T1000 (cell line): ENCODE results near the gene TMEM270.
"Not testable (repeated sequence)": the region's sequence is repeated elsewhere in the genome, so short reads cannot be mapped to it uniquely, and the experiment has no call there.

ENCODE experiments used
- DNase-seq: peaks from one replicate; lab custom pipeline; 2025; ENCODE audit warnings: mixed read lengths; lab: John Stamatoyannopoulos, UW

The TMEM270 gene, protein sequence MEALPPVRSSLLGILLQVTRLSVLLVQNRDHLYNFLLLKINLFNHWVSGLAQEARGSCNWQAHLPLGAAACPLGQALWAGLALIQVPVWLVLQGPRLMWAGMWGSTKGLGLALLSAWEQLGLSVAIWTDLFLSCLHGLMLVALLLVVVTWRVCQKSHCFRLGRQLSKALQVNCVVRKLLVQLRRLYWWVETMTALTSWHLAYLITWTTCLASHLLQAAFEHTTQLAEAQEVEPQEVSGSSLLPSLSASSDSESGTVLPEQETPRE

DNA sequence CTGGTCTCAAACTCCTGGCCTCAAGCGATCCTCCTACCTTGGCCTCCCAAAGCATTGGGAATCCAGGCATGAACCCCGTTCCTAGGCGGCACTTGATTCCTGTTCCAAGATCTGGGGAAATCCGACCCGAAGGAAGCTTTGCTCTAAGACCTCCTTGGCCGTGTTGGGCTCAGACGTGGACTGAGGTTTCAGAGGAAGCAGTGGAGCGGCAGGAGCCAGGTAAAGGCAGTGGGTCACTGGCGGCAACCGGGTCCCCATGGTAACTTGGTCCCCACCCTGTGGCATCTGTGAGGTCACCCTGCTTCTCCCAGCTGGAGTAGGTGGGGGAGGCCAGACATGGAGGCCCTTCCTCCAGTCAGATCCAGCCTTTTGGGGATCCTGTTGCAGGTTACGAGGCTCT, at the start of gene TMEM270:
Gene TMEM270 (plus strand): TSS at position 301 of the 400 bp plus-strand sequence. CDS start 36 bp downstream, at position 337.
- DNase-seq: no peak

DNA sequence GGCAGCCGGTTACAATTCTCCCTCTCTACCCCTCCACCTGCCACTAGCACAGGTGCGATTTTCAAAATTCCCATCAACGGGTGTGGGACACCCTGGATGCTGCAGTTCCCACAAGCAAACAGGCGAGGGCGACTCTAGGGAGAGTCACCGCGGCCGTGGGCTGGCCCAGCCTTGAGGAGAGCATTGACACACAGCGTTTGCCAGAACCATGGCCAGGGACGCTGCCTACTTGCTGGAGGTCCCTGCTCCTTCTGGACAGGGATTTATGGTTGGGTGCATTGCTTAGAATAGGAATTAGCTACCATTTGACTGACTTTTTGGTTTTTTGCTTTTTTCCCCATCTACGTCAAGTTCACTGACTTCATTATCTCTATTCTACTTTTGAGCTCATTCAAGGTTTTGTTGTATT, 49.2 kb upstream of the TMEM270 start:
- DNase-seq: no peak

DNA sequence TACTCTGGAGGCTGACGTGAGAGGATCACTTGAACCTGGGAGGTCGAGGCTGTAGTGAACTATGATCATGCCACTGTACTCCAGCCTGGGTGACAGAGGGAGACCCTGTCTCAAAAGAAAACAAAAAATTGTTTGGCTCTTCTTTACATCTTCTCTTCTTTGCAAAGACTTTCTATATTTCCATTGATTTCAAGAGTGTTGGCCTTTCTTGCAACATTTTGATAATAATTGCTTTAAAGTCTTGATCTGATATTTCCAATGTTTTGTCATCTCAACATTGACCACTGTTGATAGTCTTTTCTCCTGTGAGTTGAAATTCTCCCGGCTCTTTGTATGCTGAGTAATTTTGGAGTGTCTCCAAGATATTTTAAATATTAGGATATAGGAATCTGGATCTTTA, 48.0 kb upstream of the TMEM270 start:
- no peak for DNase-seq

DNA sequence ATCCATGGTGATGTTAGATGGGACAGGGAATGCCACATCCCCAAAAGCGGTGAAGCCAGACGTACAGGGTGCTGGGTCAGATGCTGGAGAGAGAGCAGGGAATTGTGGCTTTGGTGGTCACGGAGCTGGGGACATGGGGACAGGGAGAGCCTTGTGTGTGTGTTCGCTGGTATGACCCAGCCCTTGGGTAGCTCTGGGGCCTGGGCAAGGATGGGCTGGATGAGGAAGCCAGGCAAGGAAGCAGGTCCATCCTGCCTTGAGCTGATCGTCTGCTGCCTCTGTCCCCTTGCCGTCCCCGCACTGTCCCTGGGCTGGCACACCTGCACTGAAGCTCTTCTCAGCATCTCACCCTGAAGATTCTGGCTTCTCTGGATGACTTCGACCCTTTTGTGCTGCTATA, 45.5 kb upstream of the TMEM270 start:
- no peak for DNase-seq

DNA sequence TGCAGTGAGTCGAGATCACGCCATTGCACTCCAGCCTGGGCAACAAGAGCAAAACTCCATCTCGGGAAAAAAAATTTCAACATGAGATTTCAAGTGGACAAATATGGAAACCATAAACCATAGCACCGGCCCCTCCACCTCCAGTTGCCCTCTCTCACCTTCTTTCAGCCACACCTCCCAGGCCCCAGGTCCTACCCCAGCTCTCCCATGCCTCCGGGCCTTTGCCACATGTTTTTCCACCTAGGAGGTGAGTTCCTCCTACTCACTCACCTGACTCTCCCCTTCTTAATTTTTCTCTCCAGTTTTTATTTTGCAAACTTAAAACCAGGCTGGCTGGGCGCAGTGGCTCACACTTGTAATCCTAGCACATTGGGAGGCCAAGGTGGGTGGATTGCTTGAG, 43.8 kb upstream of the TMEM270 start:
- DNase-seq: no peak

DNA sequence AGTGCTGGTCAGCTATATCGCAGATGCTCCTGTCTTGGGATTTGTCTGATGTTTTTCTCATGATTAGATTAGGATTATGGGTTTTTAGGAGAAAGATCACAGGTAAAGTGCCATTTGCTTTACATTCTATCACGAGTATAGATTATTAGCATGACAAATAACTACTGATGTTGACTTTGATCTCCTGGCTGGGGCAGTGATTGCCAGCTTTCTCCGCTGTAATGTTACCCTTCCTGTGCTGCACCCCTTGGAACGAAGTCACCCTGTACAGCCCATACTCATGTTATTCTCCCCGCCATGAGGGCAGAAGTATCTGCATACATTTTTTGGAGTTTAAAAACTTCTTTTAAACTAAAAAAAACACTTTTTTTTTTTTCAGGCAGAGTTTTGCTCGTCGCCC, 40.9 kb upstream of the TMEM270 start:
- no peak for DNase-seq

DNA sequence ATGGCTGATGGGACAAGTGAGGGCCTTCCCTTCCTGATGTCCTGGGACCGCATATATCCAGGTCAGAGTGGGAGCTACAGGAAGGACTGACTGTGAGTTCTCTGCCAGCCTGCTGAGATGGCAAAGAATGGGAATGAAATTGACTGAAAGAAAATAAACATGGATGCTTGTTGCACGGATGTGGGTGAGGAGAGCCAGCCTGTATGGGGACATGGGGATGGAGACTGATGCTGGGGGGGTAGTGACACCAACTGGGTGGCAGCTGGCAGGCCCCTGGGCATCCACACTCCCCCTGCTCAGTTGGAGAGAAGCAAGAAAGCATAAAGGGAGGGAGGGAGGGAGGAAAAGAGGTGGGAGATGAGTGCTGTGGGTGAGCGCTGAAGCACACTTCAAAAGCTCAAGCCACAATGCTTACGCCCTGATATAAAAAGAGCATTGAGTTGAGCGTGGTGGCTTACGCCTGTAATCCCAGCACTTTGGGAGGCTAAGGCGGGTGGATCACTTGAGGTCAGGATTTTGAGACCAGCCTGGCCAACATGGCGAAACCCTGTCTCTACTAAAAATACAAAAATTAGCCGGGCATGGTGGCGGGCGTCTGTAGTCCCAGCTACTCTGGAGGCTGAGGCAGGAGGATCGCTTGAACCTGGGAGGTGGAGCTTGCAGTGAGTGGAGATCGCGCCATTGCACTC, 39.2 kb upstream of the TMEM270 start:
- DNase-seq: not testable (repeated sequence)

DNA sequence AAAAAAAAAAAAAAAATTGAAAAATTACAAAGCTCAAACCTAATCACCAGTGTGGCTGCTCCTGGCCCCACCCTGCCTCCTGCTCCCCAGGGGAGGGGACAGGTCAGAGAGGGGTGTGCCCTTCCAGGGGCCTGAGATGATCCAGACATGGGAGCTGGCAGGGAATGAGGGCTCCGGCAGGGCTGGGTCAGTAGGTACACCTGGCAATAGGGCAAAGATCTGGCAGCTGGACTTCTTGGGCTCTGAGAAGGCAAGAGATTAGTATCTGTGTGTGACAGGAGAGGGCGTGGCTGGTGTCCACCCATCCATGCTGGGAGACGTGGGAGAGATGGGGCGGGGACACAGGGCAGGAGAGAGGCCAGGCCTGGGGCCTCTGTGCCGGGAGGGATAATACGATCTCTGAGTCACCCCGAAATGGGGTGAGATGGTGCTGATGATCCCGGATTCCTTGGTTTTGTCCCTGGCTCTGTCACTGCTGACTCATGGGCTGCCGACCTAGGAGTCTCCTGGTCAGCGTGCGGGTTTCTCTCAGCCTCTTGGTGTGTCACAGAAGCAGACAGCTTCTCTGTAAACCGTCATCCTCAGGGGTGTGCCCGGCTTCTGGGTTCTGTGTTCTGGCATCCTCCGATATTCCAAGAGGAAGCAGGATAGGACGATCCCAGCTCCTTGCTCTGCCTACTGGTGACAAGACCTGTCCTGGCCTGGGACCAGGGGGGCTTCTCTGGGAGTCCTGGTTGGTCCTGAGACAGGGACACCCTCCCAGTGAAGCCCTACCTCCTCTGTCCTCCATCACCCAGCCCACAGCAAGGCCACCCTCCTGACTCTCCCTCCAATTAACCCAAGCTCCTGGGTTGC, 38.4 kb upstream of the TMEM270 start:
- DNase-seq: peak; percentile 91

DNA sequence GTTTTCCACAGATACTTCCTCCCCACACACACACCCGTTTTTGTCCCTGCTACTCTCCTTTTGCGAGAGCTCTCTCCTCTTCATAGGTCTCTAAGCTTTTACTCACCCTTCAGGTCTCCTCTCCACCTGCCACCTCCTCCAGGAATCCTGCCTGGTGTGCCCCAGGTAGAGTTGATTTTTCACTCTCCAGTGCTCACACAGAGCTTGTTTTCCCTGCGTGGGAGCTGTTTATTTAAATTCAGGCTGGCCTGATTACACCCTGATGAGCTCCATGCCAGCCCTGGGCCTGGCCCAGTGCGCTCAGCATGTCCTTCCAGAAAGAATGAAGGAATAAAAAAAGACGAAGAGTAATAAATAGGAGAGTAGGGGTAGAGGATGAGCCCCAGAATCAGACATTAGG, 37.7 kb upstream of the TMEM270 start:
- no peak for DNase-seq

DNA sequence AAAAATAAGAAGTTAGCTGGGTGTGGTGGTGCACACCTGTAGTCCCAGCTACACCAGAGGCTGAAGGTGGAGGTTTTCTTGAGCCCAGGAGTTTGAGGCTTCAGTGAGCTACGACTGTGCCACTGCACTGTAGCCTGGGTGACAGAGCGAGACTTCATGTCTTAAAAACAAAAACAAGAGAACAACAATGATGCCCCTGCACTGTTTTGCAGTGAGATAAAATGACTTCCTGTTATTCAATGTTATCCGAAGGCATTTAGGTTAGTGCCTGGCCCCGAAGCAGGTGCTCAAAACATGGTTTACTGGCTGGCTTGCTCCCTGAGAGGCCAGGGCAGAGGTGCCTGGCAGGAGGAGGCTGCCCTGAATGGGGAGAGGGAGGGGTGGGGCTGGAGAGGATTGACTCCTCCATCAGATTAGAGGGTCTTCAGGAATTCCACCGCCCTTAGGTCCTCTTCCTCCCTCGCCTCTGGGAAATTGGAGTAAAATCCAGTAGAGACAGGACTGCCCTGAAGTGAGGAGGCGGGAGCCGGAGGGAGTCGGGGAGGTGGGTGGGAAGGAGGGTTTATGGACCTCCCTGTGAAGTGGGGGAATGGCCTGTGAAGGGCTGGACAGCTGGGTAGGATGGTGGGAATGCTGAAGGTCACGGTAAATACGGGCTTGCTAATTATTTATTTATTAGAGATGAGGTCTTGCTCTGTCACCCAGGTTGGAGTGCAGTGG, 36.9 kb upstream of the TMEM270 start:
- no peak for DNase-seq

DNA sequence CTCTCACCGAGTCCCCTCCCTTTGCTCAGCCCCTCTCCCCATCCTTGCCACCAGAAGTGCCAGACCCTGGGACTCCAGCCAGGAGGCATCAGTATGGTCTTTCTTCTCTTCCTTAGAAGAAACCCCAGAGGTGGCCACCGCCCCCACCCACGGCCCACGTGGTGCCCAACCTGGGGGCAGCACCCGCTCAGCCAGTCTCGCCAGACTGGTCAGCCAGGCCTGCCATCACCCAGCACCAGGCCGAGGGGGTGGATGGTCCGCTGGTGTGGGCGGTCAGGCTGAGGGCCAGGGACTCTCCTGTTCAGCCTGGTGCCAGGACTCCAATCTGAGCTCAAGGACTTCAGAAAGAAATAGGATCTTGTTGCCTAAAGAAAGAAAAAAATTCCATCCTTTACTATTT, 36.0 kb upstream of the TMEM270 start:
- DNase-seq: no peak

DNA sequence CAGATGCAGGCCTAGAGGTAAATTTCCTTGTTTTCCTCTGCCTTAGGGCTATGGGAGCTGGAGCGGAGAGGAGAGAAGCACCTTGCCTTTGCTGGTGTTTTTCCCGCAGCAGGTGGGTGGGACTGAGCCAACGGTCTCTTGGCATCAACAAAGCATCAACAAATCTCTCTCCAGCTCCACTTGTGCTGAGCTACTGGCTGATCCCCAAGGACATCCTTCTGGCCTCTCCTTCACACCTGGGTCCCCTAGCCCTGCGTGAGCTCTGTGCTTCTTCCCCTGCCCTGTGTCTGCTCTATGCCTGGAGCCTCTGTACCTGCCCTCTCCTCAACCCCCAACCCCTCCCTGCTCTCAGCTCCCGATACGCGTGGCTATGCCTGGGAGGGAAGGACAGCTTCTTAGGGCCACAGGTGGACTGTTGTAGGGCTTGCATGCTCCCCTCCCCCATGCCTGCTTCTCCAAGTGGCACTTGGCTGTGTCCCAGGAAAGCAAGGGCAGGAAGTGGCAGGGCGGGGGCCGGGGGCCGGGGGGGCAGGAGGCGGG, 33.3 kb upstream of the TMEM270 start:
- DNase-seq: no peak

DNA sequence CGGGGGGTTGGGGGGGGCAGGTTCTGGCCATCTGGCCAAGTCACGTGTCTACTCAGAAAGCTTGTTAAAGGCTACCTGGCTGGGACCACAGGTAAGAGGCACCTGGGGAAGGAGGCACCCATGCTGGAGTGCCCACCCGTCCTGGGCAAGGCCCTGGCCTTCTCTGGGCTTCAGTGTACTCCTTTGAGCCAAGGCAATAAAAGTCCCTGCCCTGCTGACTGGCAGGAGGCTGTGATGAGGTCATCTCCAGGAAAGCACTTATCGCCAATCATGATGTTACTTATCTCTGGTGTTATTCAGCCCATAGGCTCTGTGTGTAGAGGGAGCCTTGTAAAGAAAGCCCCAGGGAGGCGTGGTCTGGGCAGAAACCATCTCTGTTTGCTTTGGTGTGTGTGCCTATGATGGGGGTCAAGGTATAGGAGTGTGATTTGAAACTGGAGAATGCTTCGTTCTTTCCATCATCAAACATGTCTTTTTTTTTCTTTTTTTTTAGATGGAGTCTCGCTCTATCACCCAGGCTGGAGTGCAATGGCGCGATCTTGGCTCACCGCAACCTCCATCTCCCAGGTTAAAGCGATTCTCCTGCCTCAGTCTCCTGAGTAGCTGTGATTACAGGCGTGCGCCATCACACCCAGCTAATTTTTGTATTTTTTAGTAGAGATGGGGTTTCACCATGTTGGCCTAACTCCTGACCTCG, 32.7 kb upstream of the TMEM270 start:
- DNase-seq: peak; percentile 16

DNA sequence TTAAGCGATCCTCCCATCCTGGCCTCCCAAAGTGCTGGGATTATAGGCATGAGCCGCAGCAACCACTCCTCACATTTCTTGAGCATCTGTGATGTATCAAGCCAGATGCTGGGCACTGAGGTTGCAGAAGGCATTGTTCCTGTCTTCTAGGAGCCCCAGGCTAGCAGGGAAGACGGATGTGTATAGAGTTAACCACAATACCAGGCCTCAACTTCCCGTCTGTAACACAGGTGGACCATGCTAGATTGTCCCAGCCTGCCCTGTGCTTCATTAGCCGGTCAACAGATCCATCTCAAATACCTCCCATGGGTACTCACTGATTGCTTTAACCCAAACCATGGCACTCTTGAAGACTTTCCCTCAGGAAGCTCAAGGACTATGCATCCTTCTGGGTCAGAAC, 32.0 kb upstream of the TMEM270 start:
- DNase-seq: no peak

DNA sequence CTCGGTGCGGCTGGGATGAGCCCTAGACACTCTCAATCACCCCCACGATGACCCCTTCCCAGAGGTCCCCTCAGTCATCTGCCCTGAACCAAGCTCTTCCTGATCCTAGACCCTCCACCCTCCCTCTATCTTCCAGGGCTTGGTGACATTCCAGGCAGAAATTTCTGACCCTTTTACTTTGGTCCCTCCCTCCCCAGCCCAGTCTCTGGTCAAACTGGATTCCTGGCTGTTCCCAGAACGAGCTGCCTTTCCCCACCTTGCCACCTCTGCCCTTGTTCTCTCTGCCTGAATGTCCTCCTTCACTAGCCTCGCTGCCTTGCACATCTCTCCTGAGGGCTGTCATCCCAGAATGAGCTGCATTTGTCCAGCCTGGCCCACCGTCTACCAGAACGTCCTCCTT, 31.5 kb upstream of the TMEM270 start:
- DNase-seq: no peak

DNA sequence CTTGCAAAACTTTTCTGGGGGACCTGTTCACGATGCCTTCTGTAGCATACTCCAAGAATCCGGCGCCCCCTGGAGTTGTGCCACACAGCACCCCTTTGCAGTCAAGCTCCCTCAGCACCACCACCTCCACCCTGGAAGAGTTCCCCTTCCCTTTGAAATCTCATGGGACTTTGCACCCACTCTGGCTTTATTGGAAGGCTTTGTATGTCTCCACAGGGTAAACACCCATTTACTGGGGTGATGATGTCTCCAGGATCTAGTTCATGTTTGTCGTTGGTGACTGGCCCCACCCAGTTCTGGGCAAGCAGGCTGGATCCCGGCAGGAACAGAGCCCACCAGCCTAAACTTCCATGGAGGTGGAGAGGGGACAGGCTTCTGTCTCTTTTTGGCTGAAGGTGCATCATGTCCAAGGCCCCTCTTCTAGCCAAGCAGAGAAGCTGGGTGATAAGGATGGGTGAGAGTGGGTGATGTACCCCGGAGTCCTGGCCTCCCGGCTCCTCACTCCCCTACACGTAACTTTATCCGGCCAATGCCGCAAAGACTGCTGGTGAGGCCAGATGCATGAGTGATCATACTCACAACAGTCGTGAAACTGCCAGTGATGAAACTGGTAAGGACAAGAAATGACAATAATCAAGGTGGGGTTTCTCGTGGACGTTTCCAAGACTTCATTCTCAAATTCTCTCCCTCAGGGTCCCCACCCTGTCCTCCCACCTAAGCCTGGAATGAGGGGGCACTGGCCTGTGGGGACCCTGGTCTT, 30.9 kb upstream of the TMEM270 start:
- DNase-seq: no peak

DNA sequence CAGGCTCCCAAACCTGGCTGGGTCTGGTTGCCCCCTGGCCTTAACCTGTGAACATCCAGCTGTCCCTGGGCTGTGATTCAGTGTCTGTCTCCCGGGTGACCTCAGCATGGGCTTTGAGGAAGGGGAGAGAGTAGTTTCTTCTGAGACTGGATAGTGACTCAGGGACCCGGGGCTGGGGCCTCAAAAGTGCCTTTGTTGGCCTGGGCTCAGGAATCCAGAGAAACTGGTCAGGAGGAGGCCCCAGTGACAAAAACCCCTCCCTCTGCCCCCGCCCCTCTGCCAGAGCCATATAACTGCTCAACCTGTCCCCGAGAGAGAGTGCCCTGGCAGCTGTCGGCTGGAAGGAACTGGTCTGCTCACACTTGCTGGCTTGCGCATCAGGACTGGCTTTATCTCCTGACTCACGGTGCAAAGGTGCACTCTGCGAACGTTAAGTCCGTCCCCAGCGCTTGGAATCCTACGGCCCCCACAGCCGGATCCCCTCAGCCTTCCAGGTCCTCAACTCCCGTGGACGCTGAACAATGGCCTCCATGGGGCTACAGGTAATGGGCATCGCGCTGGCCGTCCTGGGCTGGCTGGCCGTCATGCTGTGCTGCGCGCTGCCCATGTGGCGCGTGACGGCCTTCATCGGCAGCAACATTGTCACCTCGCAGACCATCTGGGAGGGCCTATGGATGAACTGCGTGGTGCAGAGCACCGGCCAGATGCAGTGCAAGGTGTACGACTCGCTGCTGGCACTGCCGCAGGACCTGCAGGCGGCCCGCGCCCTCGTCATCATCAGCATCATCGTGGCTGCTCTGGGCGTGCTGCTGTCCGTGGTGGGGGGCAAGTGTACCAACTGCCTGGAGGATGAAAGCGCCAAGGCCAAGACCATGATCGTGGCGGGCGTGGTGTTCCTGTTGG, 30.0 kb upstream of the TMEM270 start, which contains the start of gene CLDN4:
Gene CLDN4 (plus strand): TSS at position 316 of the 903 bp plus-strand sequence. CDS start 206 bp downstream, at position 522.
- DNase-seq: no peak

DNA sequence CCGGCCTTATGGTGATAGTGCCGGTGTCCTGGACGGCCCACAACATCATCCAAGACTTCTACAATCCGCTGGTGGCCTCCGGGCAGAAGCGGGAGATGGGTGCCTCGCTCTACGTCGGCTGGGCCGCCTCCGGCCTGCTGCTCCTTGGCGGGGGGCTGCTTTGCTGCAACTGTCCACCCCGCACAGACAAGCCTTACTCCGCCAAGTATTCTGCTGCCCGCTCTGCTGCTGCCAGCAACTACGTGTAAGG, 29.4 kb upstream of the TMEM270 start:
- DNase-seq: no peak

DNA sequence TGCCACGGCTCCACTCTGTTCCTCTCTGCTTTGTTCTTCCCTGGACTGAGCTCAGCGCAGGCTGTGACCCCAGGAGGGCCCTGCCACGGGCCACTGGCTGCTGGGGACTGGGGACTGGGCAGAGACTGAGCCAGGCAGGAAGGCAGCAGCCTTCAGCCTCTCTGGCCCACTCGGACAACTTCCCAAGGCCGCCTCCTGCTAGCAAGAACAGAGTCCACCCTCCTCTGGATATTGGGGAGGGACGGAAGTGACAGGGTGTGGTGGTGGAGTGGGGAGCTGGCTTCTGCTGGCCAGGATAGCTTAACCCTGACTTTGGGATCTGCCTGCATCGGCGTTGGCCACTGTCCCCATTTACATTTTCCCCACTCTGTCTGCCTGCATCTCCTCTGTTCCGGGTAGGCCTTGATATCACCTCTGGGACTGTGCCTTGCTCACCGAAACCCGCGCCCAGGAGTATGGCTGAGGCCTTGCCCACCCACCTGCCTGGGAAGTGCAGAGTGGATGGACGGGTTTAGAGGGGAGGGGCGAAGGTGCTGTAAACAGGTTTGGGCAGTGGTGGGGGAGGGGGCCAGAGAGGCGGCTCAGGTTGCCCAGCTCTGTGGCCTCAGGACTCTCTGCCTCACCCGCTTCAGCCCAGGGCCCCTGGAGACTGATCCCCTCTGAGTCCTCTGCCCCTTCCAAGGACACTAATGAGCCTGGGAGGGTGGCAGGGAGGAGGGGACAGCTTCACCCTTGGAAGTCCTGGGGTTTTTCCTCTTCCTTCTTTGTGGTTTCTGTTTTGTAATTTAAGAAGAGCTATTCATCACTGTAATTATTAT, 28.9 kb upstream of the TMEM270 start:
- no peak for DNase-seq
